Caco-2 (cell line): ENCODE data around the gene ZNF597. TPM values are rescaled to one million over a fixed set of nuclear protein-coding genes. Genes with fewer than 3 reads are reported as not detected.

ENCODE experiments used
- BruUV-seq: library from RNA; stranded (reverse); fragments of 400-500 nt; replicated peaks from 2 replicates; lab custom pipeline; 2021; lab: Mats Ljungman, UMichigan
- CTCF ChIA-PET: fragments of 300-600 bp; sonication (Branson Sonifier 250); formaldehyde crosslinking; loops from one replicate; lab custom pipeline; 2022; ENCODE audit warnings: antibody characterized with exemption; lab: Charles Lee
- POLR2A ChIA-PET: fragments of 300-600 bp; sonication (Branson Sonifier 250); formaldehyde crosslinking; loops from one replicate; lab custom pipeline; 2022; ENCODE audit warnings: antibody characterized with exemption; lab: Charles Lee
- DNase-seq, 2 experiments: peaks; one replicate each; pipeline versions ENCODE4 v3.0.0 to v3.0.0-alpha.2; 2020 to 2022
- H3K27me3 ChIP-seq: replicated peaks from 2 replicates; pipeline ENCODE4 v1.6.0; 2011; ENCODE audit warnings: low read length; ENCODE audit not compliant: control insufficient read depth, insufficient read depth
- H3K36me3 ChIP-seq: 2 replicates; pipeline ENCODE4 v1.5.1; 2011; ENCODE audit warnings: low read length; ENCODE audit not compliant: control insufficient read depth, insufficient read depth
- H3K4me1 ChIP-seq: fragments of 250-450 bp; sonication (Bioruptor Pico); 2 replicates; pipeline ENCODE4 v1.5.1; 2020; ENCODE audit warnings: mild to moderate bottlenecking
- H3K4me3 ChIP-seq: 2 replicates; pipeline ENCODE4 v1.5.1; 2011; ENCODE audit warnings: low read depth, mild to moderate bottlenecking, control low read depth, low read length
- H3K9me3 ChIP-seq: fragments of 250-450 bp; sonication (Bioruptor Pico); 2 replicates; pipeline ENCODE4 v1.5.1; 2020; ENCODE audit warnings: mild to moderate bottlenecking, moderate library complexity
- H3K27ac Mint-ChIP-seq: one replicate; pipeline ENCODE4 v1.8.0; 2022; ENCODE audit warnings: mixed read lengths; ENCODE audit not compliant: unreplicated experiment
- H3K27me3 Mint-ChIP-seq: one replicate; pipeline ENCODE4 v1.8.0; 2022; ENCODE audit warnings: mixed read lengths; ENCODE audit not compliant: insufficient read depth, unreplicated experiment
- H3K36me3 Mint-ChIP-seq: one replicate; pipeline ENCODE4 v1.8.0; 2022; ENCODE audit warnings: mild to moderate bottlenecking, mixed read lengths; ENCODE audit not compliant: insufficient read depth, unreplicated experiment
- H3K4me1 Mint-ChIP-seq: one replicate; pipeline ENCODE4 v1.8.0; 2022; ENCODE audit warnings: low read depth, mixed read lengths; ENCODE audit not compliant: unreplicated experiment
- H3K4me3 Mint-ChIP-seq: one replicate; pipeline ENCODE4 v1.8.0; 2022; ENCODE audit warnings: mild to moderate bottlenecking, moderate library complexity, mixed read lengths; ENCODE audit not compliant: unreplicated experiment
- H3K9me3 Mint-ChIP-seq: one replicate; pipeline ENCODE4 v1.8.0; 2022; ENCODE audit warnings: mixed read lengths; ENCODE audit not compliant: unreplicated experiment
- CTCF ChIP-seq, 2 experiments: fragments of 200-600 bp in 1 of 2; IDR thresholded peaks; 1 replicate in 1 of 2; 2 replicates in 1 of 2; pipeline versions ENCODE4 v1.5.1 to v1.8.0; 2011 to 2022; ENCODE audit warnings: antibody characterized with exemption in 1 of 2, control low read depth in 1 of 2, inconsistent platforms in 1 of 2, low read depth in 1 of 2, low read length in 1 of 2, mild to moderate bottlenecking in 1 of 2, moderate library complexity in 1 of 2; ENCODE audit not compliant: insufficient read depth in 1 of 2, severe bottlenecking in 1 of 2, unreplicated experiment in 1 of 2
- intact Hi-C: fragments of 100-400 bp; cut with micrococcal nuclease; formaldehyde crosslinking; loops from one replicate; pipeline ENCODE4 v1.10.0; 2022; ENCODE audit not compliant: unreplicated experiment
- total RNA-seq: library from RNA; stranded (reverse); gene quantifications from 2 replicates; pipeline ENCODE4 v1.2.3, GENCODE V29; 2022

Gene ZNF597
- total RNA-seq, 1 experiment from 2014 or later, result 3.8 TPM

- H3K27me3 Mint-ChIP-seq, result no peaks in the 10 kb centered on the region
- POLR2A ChIA-PET, result interaction anchor here (1.0 kb wide), 1 partner anchor 15 kb away, joined by 3 read pairs; no protein-coding TSS in a partner anchor
- H3K9me3 Mint-ChIP-seq, result no peaks in the 10 kb centered on the region
- H3K36me3 Mint-ChIP-seq, result peaks cover 38% of the 10 kb centered on the region
- CTCF ChIA-PET, result no interaction called here
- no TSS peak for BruUV-seq
- Histone ChIP-seq H3K27me3 (no peaks in the 10 kb centered on the region), H3K4me1 (peaks cover 17% of the 10 kb centered on the region), H3K9me3 (no peaks in the 10 kb centered on the region), H3K36me3 (no peaks in the 10 kb centered on the region), H3K4me3 (peak overlapping the region; percentile 98)
- peak overlapping the region; percentile 70 for H3K27ac Mint-ChIP-seq
- TF ChIP-seq CTCF (IDR thresholded peaks at IDR 0.05; ENCODE audit: insufficient read depth in 1 of 2, low read depth in 1 of 2, low read length in 1 of 2, severe bottlenecking in 1 of 2, unreplicated experiment in 1 of 2), result no peak
- intact Hi-C loops, result loop anchor here (2.0 to 5.0 kb wide), 3 partner anchors 16 to 307 kb away; partner anchors contain the start of genes NAA60 and ZNF597
- DNase-seq, result peak; percentile 61 to 70
- peaks cover 36% of the 10 kb centered on the region for H3K4me1 Mint-ChIP-seq
- H3K4me3 Mint-ChIP-seq, result peak overlapping the region; percentile 78
Observed at GRCh38 chr16:3458852-3459361, 15.6 kb upstream of the ZNF597 start.

GRCh38 chr16:3458278-3458851 lies 15.1 kb upstream of the ZNF597 start:
- peak in 1 of 2 experiments; percentile 24 for DNase-seq
- no peaks in the 10 kb centered on the region for H3K27me3 ChIP-seq
- peaks cover 38% of the 10 kb centered on the region for H3K4me1 Mint-ChIP-seq
- no peaks in the 10 kb centered on the region for H3K9me3 ChIP-seq
- peaks cover 17% of the 10 kb centered on the region for H3K4me1 ChIP-seq
- H3K9me3 Mint-ChIP-seq, result no peaks in the 10 kb centered on the region
- H3K4me3 Mint-ChIP-seq, result peak overlapping the region; percentile 78
- POLR2A ChIA-PET, result interaction anchor here (1.0 kb wide), 1 partner anchor 14 kb away, joined by 3 read pairs; no protein-coding TSS in a partner anchor
- H3K36me3 ChIP-seq, result no peaks in the 10 kb centered on the region
- intact Hi-C loops, result loop anchor here (2.0 to 5.0 kb wide), 3 partner anchors 16 to 306 kb away; partner anchors contain the start of genes NAA60 and ZNF597
- BruUV-seq, result TSS peak; percentile 71
- H3K36me3 Mint-ChIP-seq, result peaks cover 38% of the 10 kb centered on the region
- H3K27me3 Mint-ChIP-seq, result no peaks in the 10 kb centered on the region
- peak overlapping the region; percentile 98 for H3K4me3 ChIP-seq
- peak overlapping the region; percentile 70 for H3K27ac Mint-ChIP-seq
- no peak for TF ChIP-seq CTCF (IDR thresholded peaks at IDR 0.05; ENCODE audit: insufficient read depth in 1 of 2, low read depth in 1 of 2, low read length in 1 of 2, severe bottlenecking in 1 of 2, unreplicated experiment in 1 of 2)
- CTCF ChIA-PET, result no interaction called here

GRCh38 chr16:3457434-3458252 lies 14.3 kb upstream of the ZNF597 start:
- H3K9me3 Mint-ChIP-seq, result no peaks in the 10 kb centered on the region
- ChIA-PET POLR2A (interaction anchor here (0.5 to 1.1 kb wide), 7 partner anchors 14 to 984 kb away, joined by 3 to 10 read pairs (median 6); partner anchors contain the start of genes NAA60, ZNF174, ZNF597 and ZSCAN32), CTCF (interaction anchor here (0.8 to 1.1 kb wide), 3 partner anchors 13 to 56 kb away, joined by 4 to 10 read pairs (median 6); partner anchors contain the start of genes ZNF174 and ZSCAN32)
- intact Hi-C loops, result loop anchor here (1.0 to 5.0 kb wide), 4 partner anchors 15 to 305 kb away; partner anchors contain the start of genes NAA60, ZNF174, ZNF597 and ZSCAN32
- Histone ChIP-seq H3K27me3 (no peaks in the 10 kb centered on the region), H3K4me3 (peak overlapping the region; percentile 98), H3K9me3 (no peaks in the 10 kb centered on the region), H3K4me1 (peaks cover 17% of the 10 kb centered on the region), H3K36me3 (no peaks in the 10 kb centered on the region)
- H3K27me3 Mint-ChIP-seq, result no peaks in the 10 kb centered on the region
- peak overlapping the region; percentile 76 for H3K4me3 Mint-ChIP-seq
- TSS peak; percentile 73 for BruUV-seq
- H3K4me1 Mint-ChIP-seq, result peaks cover 37% of the 10 kb centered on the region
- peaks cover 37% of the 10 kb centered on the region for H3K36me3 Mint-ChIP-seq
- TF ChIP-seq CTCF (IDR thresholded peaks at IDR 0.05; ENCODE audit: insufficient read depth in 1 of 2, low read depth in 1 of 2, low read length in 1 of 2, severe bottlenecking in 1 of 2, unreplicated experiment in 1 of 2), result peak in 1 of 2 experiments; percentile 54
- peak overlapping the region; percentile 82 for H3K27ac Mint-ChIP-seq
- peak; percentile 86 to 95 for DNase-seq
